ENCODE data around the gene PLXNA1.

PLXNA1 gene

GRCh38 chr3:127022849-127023248 lies 39.9 kb downstream of the PLXNA1 start:
- no peak for DNase-seq

GRCh38 chr3:127025456-127025855 lies 42.5 kb downstream of the PLXNA1 start:
- no peak for DNase-seq

- DNase-seq: no peak
These were observed 43.1 kb downstream of the PLXNA1 start for GRCh38 chr3:127026036-127026435.

- DNase-seq: no peak
These were observed 43.7 kb downstream of the PLXNA1 start for GRCh38 chr3:127026661-127027060.

- DNase-seq: no peak
These were observed 44.3 kb downstream of the PLXNA1 start for GRCh38 chr3:127027061-127027735.

GRCh38 chr3:127027811-127028548 lies 45.1 kb downstream of the PLXNA1 start:
- DNase-seq: no peak

- DNase-seq: no peak
These were observed 46.1 kb downstream of the PLXNA1 start for GRCh38 chr3:127028781-127029657.

GRCh38 chr3:127029658-127030507 lies 47.0 kb downstream of the PLXNA1 start:
- no peak for DNase-seq

- no peak for DNase-seq
These were observed 47.8 kb downstream of the PLXNA1 start for GRCh38 chr3:127030508-127031412.

GRCh38 chr3:127031413-127031810 lies 48.5 kb downstream of the PLXNA1 start:
- no peak for DNase-seq

GRCh38 chr3:127031845-127032244 lies 48.9 kb downstream of the PLXNA1 start:
- no peak for DNase-seq

GRCh38 chr3:127032296-127032990 lies 49.5 kb downstream of the PLXNA1 start:
- no peak for DNase-seq

Measured in effector CD4-positive, alpha-beta T cell (primary cell).